Epithelial cell of esophagus (primary cell): Measurements from ENCODE around the gene SCN5A.

Source experiments
- DNase-seq: peaks from one replicate; pipeline ENCODE4 v3.0.0; 2010; ENCODE audit warnings: low read depth
- H3K4me3 ChIP-seq: 2 replicates; pipeline ENCODE4 v1.5.1; 2011; ENCODE audit warnings: mild to moderate bottlenecking, low read length, control low read depth
- TF ChIP-seq, protein P1 (sequence below): IDR thresholded peaks from 2 replicates; pipeline ENCODE4 v1.5.1; 2011; ENCODE audit warnings: low read depth, mild to moderate bottlenecking, low read length, control low read depth, inconsistent platforms; ENCODE audit not compliant: insufficient read depth; ENCODE audit errors: missing control alignments

The SCN5A gene

DNA sequence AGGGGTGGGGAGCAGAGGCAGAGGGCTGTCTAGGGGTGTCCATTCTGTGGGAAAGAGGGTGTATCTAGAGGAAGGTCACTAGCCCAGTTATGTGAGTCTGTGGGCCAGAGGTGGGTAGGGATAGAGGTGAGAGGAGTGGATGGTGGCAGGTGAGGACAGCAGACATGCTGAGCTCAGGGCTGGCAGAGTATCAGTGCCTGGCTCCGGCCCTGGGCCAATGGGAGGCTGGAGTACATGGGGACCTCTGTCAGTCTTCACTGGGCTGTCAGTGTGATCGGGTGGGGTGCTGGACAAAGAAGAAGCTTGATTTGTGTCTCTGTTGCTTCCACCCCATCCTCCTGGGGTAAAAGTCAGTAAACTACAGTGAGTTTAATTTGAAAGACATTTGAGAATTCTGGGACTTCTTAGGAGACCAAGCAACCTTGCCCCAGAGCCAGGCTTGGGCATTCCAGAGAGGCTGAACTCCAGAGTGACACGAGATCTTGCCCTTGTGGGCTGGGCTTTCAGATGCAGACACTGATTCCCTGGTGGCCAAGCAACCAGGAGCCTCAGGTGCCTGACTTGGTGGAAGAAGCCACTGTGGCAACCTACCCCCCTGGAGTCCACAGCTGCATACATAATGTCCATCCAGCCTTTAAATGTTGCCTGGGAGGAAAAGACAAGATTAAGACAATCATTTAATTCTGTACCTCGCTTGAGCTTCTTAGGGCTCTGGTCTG, 92.7 kb downstream of the SCN5A start:
- no peak for DNase-seq
- no peak overlapping the region for H3K4me3 ChIP-seq
- TF ChIP-seq, protein P1, sequence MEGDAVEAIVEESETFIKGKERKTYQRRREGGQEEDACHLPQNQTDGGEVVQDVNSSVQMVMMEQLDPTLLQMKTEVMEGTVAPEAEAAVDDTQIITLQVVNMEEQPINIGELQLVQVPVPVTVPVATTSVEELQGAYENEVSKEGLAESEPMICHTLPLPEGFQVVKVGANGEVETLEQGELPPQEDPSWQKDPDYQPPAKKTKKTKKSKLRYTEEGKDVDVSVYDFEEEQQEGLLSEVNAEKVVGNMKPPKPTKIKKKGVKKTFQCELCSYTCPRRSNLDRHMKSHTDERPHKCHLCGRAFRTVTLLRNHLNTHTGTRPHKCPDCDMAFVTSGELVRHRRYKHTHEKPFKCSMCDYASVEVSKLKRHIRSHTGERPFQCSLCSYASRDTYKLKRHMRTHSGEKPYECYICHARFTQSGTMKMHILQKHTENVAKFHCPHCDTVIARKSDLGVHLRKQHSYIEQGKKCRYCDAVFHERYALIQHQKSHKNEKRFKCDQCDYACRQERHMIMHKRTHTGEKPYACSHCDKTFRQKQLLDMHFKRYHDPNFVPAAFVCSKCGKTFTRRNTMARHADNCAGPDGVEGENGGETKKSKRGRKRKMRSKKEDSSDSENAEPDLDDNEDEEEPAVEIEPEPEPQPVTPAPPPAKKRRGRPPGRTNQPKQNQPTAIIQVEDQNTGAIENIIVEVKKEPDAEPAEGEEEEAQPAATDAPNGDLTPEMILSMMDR: no peak

DNA sequence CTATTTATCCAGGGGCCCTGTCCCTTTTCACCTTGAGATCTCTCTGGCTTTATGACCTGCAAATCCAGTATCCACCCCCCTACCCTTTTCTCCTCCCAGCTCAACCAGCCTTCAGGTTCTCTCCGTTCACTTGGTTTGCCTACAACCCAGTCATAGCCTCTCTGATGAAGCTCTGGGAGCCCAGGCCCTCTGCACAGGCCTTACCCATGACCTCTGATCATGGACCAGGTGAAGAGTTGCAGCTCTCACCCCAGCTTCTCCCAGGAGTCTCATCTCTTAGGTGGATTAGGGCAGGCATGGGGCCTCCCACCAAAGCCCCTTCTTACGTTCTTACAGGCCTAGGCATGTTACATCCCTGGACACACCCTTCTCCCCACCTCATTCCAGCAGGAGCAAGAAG, 93.6 kb downstream of the SCN5A start:
- TF ChIP-seq, protein P1: no peak
- H3K4me3 ChIP-seq: no peak overlapping the region
- DNase-seq: no peak

GRCh38 chr3:38555149-38555840, 94.2 kb downstream of the SCN5A start:
- H3K4me3 ChIP-seq: no peak overlapping the region
- TF ChIP-seq, protein P1: no peak
- no peak for DNase-seq

GRCh38 chr3:38554127-38554827, 95.2 kb downstream of the SCN5A start:
- DNase-seq: no peak
- TF ChIP-seq, protein P1: no peak
- H3K4me3 ChIP-seq: no peak overlapping the region

- TF ChIP-seq, protein P1: no peak
- DNase-seq: no peak
- no peak overlapping the region for H3K4me3 ChIP-seq
These were observed 96.4 kb downstream of the SCN5A start for GRCh38 chr3:38553071-38553470.

- no peak for DNase-seq
- TF ChIP-seq, protein P1: no peak
These were observed 97.1 kb downstream of the SCN5A start for GRCh38 chr3:38552364-38552763.

More at GRCh38 chr3:38552364-38552763, 97.1 kb downstream of the SCN5A start:
- H3K4me3 ChIP-seq: no peak overlapping the region
